ENCODE data around the gene IL6R.

- no peak for TF ChIP-seq YY1 (IDR thresholded peaks at IDR 0.05; ENCODE audit: insufficient read depth, insufficient read length)
- no peak for TF ChIP-seq ZNF274 (IDR thresholded peaks at IDR 0.05; ENCODE audit: low read depth, low read length)
- no peak for TF ChIP-seq SUZ12 (IDR thresholded peaks at IDR 0.05; ENCODE audit: extremely low read depth, insufficient read depth, insufficient read length)
Observed at GRCh38 chr1:154422521-154422920, 17.4 kb downstream of the IL6R start.
